ENCODE measurements around the gene CCND1. TPM values are rescaled to one million over a fixed set of nuclear protein-coding genes. Genes with fewer than 3 reads are reported as not detected.
A peak's percentile ranks its signal among the peaks of the same experiment; 100 is the strongest.

The CCND1 gene
- total and polyA plus RNA-seq, 7 donors = 7.7 to 56.8 (median 15.0) TPM

GRCh38 chr11:69632900-69633299 is 8.1 kb upstream of the CCND1 start:
- TF ChIP-seq POLR2A (IDR thresholded peaks at IDR 0.05) (no peak), POLR2AphosphoS5 (IDR thresholded peaks at IDR 0.05) (no peak)
- peak; percentile 2 for DNase-seq
- Histone ChIP-seq H3K27me3 (peaks cover 10 to 43% (median 31%) of the 10 kb centered on the region in 3 donors), H3K4me1 (peaks cover 0 to 23% (median 23%) of the 10 kb centered on the region in 4 donors), H3K4me3 (no peak overlapping the region), H3K9me3 (peaks cover 0 to 12% (median 0%) of the 10 kb centered on the region in 4 donors), H3K36me3 (no peaks in the 10 kb centered on the region), H3K27ac (no peak overlapping the region)
- WGBS, 2 donors = 92 to 96% methylated on average over 4 of the region's 4 CpGs
- intact Hi-C loops (cut with DNase I) = no loop called here

- Histone ChIP-seq H3K27me3 (peaks cover 19 to 55% (median 42%) of the 10 kb centered on the region in 3 donors), H3K4me3 (no peak overlapping the region), H3K27ac (no peak overlapping the region), H3K4me1 (peaks cover 0 to 35% (median 34%) of the 10 kb centered on the region in 4 donors), H3K36me3 (no peaks in the 10 kb centered on the region), H3K9me3 (peaks cover 0 to 11% (median 0%) of the 10 kb centered on the region in 4 donors)
- TF ChIP-seq POLR2AphosphoS5 (IDR thresholded peaks at IDR 0.05) (no peak), CTCF (IDR thresholded peaks at IDR 0.05) (no peak)
- intact Hi-C loops (cut with DNase I) = no loop called here
- WGBS, 2 donors = 85 to 91% methylated on average over 6 of the region's 6 CpGs
- DNase-seq = peak; percentile 44
Observed at GRCh38 chr11:69634069-69634468, 6.9 kb upstream of the CCND1 start.

- peaks cover 24 to 60% (median 48%) of the 10 kb centered on the region in 3 donors for H3K27me3 ChIP-seq
Observed at GRCh38 chr11:69634590-69634989, 6.4 kb upstream of the CCND1 start.

GRCh38 chr11:69635195-69635594 is 5.8 kb upstream of the CCND1 start:
- intact Hi-C loops (cut with DNase I) = loop anchor here (5.0 kb wide), 1 partner anchor 193 kb away; no protein-coding TSS in a partner anchor
- no peak for TF ChIP-seq EP300 (IDR thresholded peaks at IDR 0.05)
- TF ChIP-seq POLR2AphosphoS5 (IDR thresholded peaks at IDR 0.05) = no peak
- TF ChIP-seq CTCF (IDR thresholded peaks at IDR 0.05) = no peak
- TF ChIP-seq POLR2A (IDR thresholded peaks at IDR 0.05) = no peak
- Histone ChIP-seq H3K27ac (no peak overlapping the region), H3K4me3 (no peak overlapping the region), H3K9me3 (no peaks in the 10 kb centered on the region), H3K36me3 (no peaks in the 10 kb centered on the region), H3K27me3 (peaks cover 28 to 66% (median 54%) of the 10 kb centered on the region in 3 donors), H3K4me1 (peaks cover 0 to 46% (median 43%) of the 10 kb centered on the region in 4 donors)
- DNase-seq = no peak
- WGBS, 2 donors = 87 to 91% methylated on average over 6 of the region's 6 CpGs

More at GRCh38 chr11:69634590-69634989, 6.4 kb upstream of the CCND1 start:
- 90 to 91% methylated on average over 7 of the region's 7 CpGs for WGBS, 2 donors
- TF ChIP-seq CTCF (IDR thresholded peaks at IDR 0.05) (no peak), POLR2AphosphoS5 (IDR thresholded peaks at IDR 0.05) (no peak)
- H3K27ac ChIP-seq = no peak overlapping the region
- peaks cover 0 to 6% (median 0%) of the 10 kb centered on the region in 4 donors for H3K9me3 ChIP-seq
- no peaks in the 10 kb centered on the region for H3K36me3 ChIP-seq
- no peak overlapping the region for H3K4me3 ChIP-seq
- DNase-seq = peak; percentile 40
- intact Hi-C loops (cut with DNase I) = no loop called here
- H3K4me1 ChIP-seq = peaks cover 0 to 40% (median 39%) of the 10 kb centered on the region in 4 donors

GRCh38 chr11:69635804-69636511 is 5.0 kb upstream of the CCND1 start:
- Histone ChIP-seq H3K4me3 (peak overlapping the region in 3 of 4 donors; percentile 23 to 45 (median 38)), H3K9me3 (no peaks in the 10 kb centered on the region), H3K4me1 (peaks cover 0 to 54% (median 51%) of the 10 kb centered on the region in 4 donors), H3K36me3 (no peaks in the 10 kb centered on the region), H3K27me3 (peaks cover 35 to 74% (median 61%) of the 10 kb centered on the region in 3 donors), H3K27ac (peak overlapping the region in 1 of 4 donors; percentile 52)
- 15 to 46% methylated on average over 17 of the region's 17 CpGs for WGBS, 2 donors
- intact Hi-C loops (cut with DNase I) = loop anchor here (5.0 kb wide), 1 partner anchor 194 kb away; no protein-coding TSS in a partner anchor
- TF ChIP-seq CTCF (IDR thresholded peaks at IDR 0.05) (no peak), POLR2A (IDR thresholded peaks at IDR 0.05) (no peak), EP300 (IDR thresholded peaks at IDR 0.05) (no peak), POLR2AphosphoS5 (IDR thresholded peaks at IDR 0.05) (no peak)
- DNase-seq = no peak
